ENCODE measurements around the gene ITPKC. TPM values are rescaled to one million over a fixed set of nuclear protein-coding genes. Genes with fewer than 3 reads are reported as not detected.

The ITPKC gene
- total and polyA plus RNA-seq, 9 of the 15 experiments (the other 6 are each of a cell fraction or from before 2014, with no cell fraction given): 0.08 to 9.3 (median 5.8) TPM

DNA sequence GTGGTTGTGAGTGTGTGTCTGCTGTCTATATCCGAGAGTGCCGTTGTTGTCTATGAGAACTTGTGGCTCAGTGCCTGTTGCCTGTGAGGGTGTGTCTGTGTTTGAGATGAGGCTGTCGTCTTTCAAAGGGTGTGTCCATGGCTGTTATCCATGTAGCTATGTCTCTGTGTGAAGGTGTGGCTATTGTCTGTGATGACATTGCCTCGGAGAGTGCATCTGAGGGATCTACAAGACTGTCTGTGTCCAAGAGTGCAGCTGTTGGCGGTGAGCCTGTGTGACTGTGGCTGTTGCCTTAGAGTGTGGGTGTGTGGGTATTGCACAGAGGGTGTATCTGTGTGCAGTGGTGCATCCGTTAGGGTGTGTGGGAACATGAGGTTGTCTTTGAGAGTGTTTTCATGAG lies 31.3 kb upstream of the ITPKC start:
- Histone ChIP-seq H3K79me2 (ENCODE audit: control insufficient read depth, insufficient read depth, low read length) (peaks cover 33% of the 10 kb centered on the region), H3K9me1 (ENCODE audit: control insufficient read depth, insufficient read depth, low read length) (peaks cover 6% of the 10 kb centered on the region), H2AFZ (ENCODE audit: low read depth, low read length) (no peak overlapping the region), H3K4me1 (replicated peaks in 1 of 2; ENCODE audit: control insufficient read depth in 2 of 2, insufficient read depth in 2 of 2, low read length in 2 of 2) (peaks cover 24 to 38% of the 10 kb centered on the region in 2 experiments; a peak in 4 of 5 replicates), H3K9ac (ENCODE audit: insufficient read depth in 1 of 2, low read depth in 2 of 2, low read length in 2 of 2) (no peak overlapping the region), H4K20me1 (replicated peaks; ENCODE audit: control insufficient read depth, insufficient read depth, low read length) (0 out of 2 replicates have a peak, but pooled peaks cover 4% of the 10 kb centered on the region), H3K9me3 (replicated peaks; ENCODE audit: control insufficient read depth, insufficient read depth, low read depth, low read length) (no peaks in the 10 kb centered on the region; the same call in 1 of the 2 replicates), H3K27ac (ENCODE audit: extremely low read depth, low read depth, low read length) (no peak overlapping the region), H3K36me3 (ENCODE audit: control insufficient read depth, insufficient read depth, low read length) (peaks cover 46% of the 10 kb centered on the region; the same call in 2 of the 3 replicates), H3K27me3 (ENCODE audit: control insufficient read depth in 2 of 2, insufficient read depth in 2 of 2, low read length in 2 of 2) (no peaks in the 10 kb centered on the region), H3K4me2 (ENCODE audit: insufficient read depth, low read length) (no peak overlapping the region), H3K4me3 (no peak overlapping the region)
- DNase-seq (ENCODE audit: extremely low read depth in 1 of 4, low spot score in 3 of 4) (no peak), FAIRE-seq (no peak), ATAC-seq (no peak)
- no TSS peak for BruUV-seq (replicated peaks)
- TF ChIP-seq POLR2H (tag; IDR thresholded peaks at IDR 0.05; ENCODE audit: low read depth) (no peak), MXD1 (CRISPR knock-in tag; IDR thresholded peaks at IDR 0.05; ENCODE audit: borderline replicate concordance, poor library complexity, severe bottlenecking) (no peak), MTA2 (IDR thresholded peaks at IDR 0.05; ENCODE audit: low read depth) (no peak), MAFF (IDR thresholded peaks at IDR 0.05; ENCODE audit: low read length) (no peak), XRCC3 (IDR thresholded peaks at IDR 0.05) (no peak), DMBX1 (CRISPR knock-in tag; IDR thresholded peaks at IDR 0.05; ENCODE audit: borderline replicate concordance) (no peak), HOXB6 (CRISPR knock-in tag; IDR thresholded peaks at IDR 0.05; ENCODE audit: borderline replicate concordance) (no peak), HDAC1 (IDR thresholded peaks at IDR 0.05) (no peak), MNT (conservative IDR thresholded peaks at IDR 0.05) (no peak), HMG20B (CRISPR knock-in tag; IDR thresholded peaks at IDR 0.05) (no peak), NFE2L1 (tag; IDR thresholded peaks at IDR 0.05; ENCODE audit: borderline replicate concordance, low read depth) (no peak), ZBTB33 (CRISPR knock-in tag; IDR thresholded peaks at IDR 0.05) (no peak), ZNF134 (CRISPR knock-in tag; conservative IDR thresholded peaks at IDR 0.05) (no peak), BRF1 (IDR thresholded peaks at IDR 0.05; ENCODE audit: borderline replicate concordance, extremely low read depth, insufficient read length) (no peak), ZNF3 (CRISPR knock-in tag; IDR thresholded peaks at IDR 0.05) (no peak), KAT8 (IDR thresholded peaks at IDR 0.05; ENCODE audit: low read depth) (no peak)
- 76% methylated on average over 6 of the region's 6 CpGs for WGBS (ENCODE audit: insufficient coverage, low coverage, missing lambda C conversion rate)
- in situ Hi-C loops (cut with MboI) (no loop called here), intact Hi-C loops (cut with micrococcal nuclease) (no loop called here)
- ChIA-PET CTCF (ENCODE audit: low intra/inter-chr PET ratio) (no interaction called here), POLR2A (interaction anchor here (0.6 kb wide), 1 partner anchor 1708 kb away, joined by 3 read pairs; no protein-coding TSS in a partner anchor)
